Uterus (tissue), 2 donors: ENCODE measurements around the gene BBX.

Experiments
- CTCF ChIP-seq, 4 experiments: fragments of 200-600 bp in 2 of 4; fragments of 450-650 bp in 2 of 4; sonication (generic) in 2 of 4; IDR thresholded peaks; one replicate each; pipeline ENCODE4 v1.5.1; 2016 to 2019; ENCODE audit warnings: antibody characterized with exemption in 4 of 4, mild to moderate bottlenecking in 2 of 4, moderate library complexity in 1 of 4
- POLR2A ChIP-seq, 2 donors: fragments of 450-650 bp; IDR thresholded peaks; one replicate each; pipeline ENCODE4 v1.6.1; 2016; ENCODE audit warnings: antibody characterized with exemption in 2 of 2, mild to moderate bottlenecking in 1 of 2, moderate library complexity in 1 of 2

- TF ChIP-seq CTCF (IDR thresholded peaks at IDR 0.05) = no peak
- no peak for TF ChIP-seq POLR2A (IDR thresholded peaks at IDR 0.05)
Observed at GRCh38 chr3:107739227-107739626, 216.5 kb downstream of the BBX start.
